NCI-H226 (cell line): Measurements from ENCODE around the gene ST7.
A peak's percentile ranks its signal among the peaks of the same experiment; 100 is the strongest.
"Not testable (repeated sequence)": the region's sequence is repeated elsewhere in the genome, so short reads cannot be mapped to it uniquely, and the experiment has no call there.

Experiments used
- DNase-seq: peaks from one replicate; pipeline ENCODE4 v3.0.0-alpha.2; 2015

ST7 gene

DNA sequence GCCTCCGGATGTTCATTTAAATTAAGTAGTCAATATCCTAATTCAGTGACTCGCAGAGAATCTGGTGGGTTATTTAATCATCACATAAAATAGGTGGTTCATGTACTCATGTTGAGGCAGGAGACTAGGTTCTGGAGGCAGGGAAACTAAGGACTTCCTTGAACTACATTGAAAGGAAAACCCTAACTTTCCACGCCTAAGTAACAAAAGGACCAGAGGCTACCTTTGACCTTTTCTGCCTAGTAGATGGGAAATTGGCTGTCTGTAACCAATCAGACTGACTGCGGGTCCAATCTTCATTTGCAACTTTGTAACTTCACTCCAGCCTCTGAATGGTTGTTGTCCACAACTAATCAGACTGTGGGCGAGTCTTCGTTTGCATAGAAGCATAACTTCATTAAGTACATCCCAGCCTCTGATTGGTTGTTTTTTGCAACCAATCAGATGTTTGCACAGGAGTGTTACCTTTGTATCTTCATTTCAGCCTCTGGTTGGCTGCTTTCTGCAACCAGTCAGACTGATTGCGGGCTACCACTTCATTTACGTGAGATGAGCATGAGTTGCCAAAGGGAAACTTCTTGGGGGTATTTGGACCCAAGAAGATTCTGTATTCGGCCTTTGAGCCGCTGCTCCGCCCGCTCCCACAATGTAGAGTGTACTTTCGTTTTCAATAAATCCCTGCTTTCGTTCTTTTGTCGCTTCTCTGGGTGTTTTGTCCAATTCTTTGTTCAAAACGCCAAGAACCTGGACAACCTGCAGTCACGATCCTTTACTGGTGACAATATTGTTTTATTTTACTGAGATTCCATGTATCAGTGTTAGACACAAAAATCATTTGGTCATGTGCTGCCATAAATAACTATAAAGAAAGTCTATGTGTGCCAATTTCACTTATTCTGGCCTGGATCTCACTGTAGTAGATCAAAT lies 1.7 kb upstream of the ST7 start:
- no peak for DNase-seq

GRCh38 chr7:116952635-116953371 lies 498 bp upstream of the ST7 start:
- DNase-seq = peak; percentile 12

- DNase-seq = peak; percentile 36
Measured at GRCh38 chr7:116953906-116954838, 871 bp downstream of the ST7 start.

GRCh38 chr7:116955340-116955739 lies 2.0 kb downstream of the ST7 start:
- DNase-seq = no peak

DNA sequence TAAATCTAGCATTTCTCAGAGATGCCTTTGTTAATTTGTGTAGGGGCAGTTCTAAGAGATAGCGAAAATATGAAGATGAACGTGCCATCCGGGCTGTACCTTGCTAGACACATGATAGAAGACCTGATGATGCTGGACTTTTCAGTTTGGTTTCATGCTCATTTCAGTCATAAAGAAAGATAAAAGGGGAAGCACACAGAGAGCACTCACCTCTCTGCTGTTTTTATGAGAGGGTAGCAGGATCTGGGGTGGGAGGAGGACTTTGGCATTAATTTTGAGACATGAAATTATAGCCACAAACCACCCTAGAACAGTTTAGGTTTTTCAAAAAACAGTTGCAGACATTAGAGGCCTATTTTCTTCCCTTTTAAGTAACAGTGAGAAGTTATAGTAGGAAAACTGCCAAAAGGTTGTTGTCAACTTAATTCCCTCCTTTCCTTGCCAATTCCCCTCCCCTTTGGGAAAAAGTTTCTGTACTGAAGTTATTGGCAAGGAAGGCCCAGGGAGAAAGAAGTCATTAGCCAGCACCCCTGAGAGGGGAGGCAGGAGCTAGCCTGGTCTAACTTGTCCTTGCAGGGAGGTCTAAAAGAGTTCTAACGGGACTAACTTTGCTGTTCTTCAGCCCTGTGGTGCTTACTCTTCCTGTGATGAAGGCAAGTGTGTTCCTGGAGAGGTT lies 2.6 kb downstream of the ST7 start:
- DNase-seq = no peak

DNA sequence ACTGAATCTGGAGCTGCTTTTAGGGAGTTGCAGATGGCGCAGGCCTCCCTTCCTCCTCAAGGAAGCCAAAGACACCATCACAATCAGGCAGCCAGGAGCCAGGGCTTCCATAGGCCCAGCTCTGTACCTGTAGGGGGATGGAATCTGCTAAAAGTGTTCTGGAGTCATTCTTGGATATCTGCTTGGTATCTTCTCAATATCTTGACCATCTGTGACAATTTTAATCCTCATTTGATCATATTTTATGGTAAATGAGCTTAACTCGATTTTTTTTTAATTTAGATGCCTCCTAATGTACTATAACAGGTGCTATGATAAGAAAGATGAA lies 3.1 kb downstream of the ST7 start:
- DNase-seq = no peak

GRCh38 chr7:116957874-116958273 lies 4.6 kb downstream of the ST7 start:
- DNase-seq = no peak

DNA sequence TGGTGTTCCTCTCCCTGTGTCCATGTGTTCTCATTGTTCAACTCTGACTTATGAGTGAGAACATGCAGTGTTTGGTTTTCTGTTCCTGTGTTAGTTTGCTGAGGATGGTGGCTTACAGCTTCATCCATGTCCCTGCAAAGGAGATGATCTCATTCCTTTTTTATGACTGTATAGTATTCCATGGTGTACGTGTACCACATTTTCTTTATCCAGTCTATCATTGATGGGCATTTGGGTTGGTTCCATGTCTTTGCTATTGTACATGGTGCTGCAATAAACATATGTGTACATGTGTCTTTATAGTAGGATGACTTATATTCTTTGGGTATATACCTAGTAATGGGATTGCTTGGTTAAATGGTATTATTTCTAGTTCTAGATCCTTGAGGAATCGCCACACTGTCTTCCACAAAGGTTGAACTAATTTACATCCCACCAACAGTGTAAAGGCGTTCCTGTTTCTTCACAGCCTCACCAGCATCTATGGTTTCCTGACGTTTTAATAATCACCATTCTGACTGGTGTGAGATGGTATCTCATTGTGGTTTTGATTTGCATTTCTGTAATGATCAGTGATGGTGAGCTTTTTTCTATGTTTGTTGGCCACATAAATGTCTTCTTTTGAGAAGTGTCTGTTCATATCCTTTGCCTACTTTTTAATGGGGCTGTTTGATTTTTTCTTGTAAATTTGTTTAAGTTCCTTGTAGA lies 8.8 kb downstream of the ST7 start:
- DNase-seq = not testable (repeated sequence)

GRCh38 chr7:116963234-116963633 lies 9.9 kb downstream of the ST7 start:
- DNase-seq = no peak

DNA sequence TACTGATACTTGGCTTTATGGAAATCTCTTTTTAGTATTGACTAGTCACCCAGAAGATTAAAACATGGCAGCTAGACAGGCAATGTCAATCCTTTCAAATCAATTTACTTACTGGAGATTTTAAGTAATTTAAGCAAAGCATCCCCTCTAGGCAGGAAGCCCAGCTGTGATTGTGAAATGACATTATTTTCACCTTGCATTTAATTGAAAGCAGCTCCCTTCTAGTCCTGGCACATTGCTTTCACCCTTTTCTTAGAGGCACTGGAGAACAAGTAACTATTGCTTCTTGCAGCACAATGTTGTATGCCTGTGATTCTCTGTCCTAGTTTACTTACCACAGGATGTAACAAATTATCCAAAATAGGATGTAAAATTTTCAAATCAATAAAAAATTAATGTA lies 13.3 kb downstream of the ST7 start:
- DNase-seq = no peak

- DNase-seq = no peak
Measured at GRCh38 chr7:116967254-116967922, 14.1 kb downstream of the ST7 start.

DNA sequence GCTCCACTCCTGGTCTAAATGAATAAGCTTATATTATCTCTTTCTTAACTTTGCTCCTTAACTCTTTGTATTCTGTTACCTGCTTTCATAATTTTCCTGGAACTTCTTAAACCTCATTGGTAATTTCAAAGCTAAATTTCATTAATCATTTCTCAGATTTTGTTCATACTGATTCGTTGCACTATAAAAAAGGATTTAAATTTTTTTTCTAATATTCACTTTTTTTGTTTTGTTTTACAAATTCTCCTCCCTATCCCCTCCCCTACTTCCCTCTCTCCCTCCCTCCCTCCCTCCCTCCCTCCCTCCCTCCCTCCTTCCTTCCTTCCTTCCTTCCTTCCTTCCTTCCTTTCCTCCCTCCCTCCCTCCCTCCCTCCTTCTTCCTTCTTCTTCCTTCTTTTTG lies 14.7 kb downstream of the ST7 start:
- DNase-seq = no peak

- DNase-seq = no peak
Measured at GRCh38 chr7:116968631-116969030, 15.3 kb downstream of the ST7 start.

DNA sequence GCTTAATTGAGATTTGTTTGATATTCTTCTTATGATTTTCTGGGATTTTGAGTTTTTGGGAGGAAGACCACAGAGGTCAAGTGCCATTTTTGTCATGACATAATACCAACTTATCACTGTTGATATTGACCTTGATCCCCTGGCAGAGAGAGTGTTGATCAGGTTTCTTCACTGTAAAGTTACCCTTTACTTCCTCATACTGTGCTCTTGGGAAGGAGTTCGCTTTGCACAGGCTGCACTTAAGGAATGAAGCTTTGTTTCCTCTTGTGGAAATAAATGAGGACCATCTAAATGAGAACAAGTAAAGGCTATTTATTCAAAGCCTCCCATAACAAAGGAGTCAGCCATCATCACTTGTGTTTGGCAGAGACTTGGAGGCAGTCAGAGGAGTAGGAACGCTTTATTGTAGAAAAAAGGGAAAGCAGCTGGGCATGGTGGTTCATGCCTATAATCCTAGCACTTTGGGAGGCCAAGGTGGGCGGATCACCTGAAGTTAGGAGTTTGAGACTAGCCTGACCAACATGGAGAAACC lies 16.1 kb downstream of the ST7 start:
- DNase-seq = no peak

DNA sequence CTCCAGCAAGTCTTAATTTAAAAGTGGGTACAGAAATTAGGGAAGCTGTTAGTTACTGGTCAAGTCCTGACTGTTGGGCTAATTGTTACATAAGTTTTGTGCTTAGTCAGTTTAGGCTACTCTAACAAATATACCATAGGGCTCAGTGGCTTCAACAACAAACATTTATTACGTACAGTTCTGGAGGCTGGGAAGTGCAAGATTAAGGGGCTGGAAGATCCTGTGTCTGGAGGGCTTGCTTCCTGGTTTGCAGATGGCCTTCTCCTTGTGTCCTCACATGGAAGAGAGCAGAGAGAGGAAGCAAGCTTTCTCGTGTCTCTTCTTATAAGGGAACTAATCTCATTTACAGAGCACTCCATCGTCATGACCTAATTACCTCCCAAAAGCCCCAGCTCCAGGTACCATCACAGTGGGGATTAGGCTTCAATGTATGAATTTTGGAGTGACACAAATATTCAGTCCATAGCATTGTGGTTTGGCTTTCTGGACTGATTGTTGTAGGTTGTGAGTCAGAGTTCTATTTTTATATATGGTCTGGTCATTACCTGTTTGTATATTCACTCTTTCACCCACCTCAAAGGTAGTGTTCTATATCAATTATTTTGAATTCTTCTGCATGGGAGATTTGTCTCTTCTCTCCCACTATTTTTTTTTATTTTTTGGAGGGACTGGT lies 17.1 kb downstream of the ST7 start:
- DNase-seq = no peak

GRCh38 chr7:116971153-116971552 lies 17.9 kb downstream of the ST7 start:
- not testable (repeated sequence) for DNase-seq

GRCh38 chr7:116971869-116972268 lies 18.6 kb downstream of the ST7 start:
- no peak for DNase-seq

DNA sequence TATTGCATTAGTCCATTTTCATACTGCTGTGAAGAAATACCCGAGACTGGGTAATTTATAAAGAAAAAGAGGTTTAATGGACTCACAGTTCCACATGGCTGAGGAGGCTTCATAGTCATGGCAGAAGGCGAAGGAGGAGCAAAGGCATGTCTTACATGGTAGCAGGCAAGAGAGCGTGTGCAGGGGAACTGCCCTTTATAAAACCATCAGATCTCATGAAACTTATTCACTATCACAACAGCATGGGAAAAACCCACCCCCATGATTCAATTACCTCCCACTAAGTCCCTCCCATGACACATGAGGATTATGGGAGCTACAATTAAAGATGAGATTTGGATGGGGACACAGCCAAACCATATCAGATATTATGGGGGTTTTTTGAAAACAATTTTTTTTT lies 21.7 kb downstream of the ST7 start:
- not testable (repeated sequence) for DNase-seq

DNA sequence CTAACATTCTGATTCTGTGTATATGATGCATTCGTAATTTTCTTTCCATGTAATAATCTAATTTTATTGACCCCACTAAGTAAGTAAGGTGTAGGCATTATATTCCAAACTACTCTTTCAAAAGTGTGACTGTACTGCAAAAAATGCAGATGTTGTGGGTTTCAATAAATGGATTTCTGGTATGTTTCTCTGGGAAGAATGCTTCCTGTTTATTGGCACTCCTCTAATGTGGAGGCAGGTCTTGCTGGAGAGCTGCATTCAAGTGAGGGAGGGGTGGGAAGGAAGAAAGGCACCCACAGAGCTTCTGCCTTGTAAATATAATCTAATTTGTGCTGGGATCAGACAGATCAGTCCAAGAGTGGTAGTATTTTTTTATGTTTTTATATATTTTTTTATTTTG lies 23.9 kb downstream of the ST7 start:
- peak; percentile 18 for DNase-seq

GRCh38 chr7:116978006-116978405 lies 24.7 kb downstream of the ST7 start:
- DNase-seq = no peak
